Amniotic stem cell (primary cell): ENCODE results near the gene TMOD3.
A peak's percentile ranks its signal among the peaks of the same experiment; 100 is the strongest.
"Not testable (repeated sequence)": the region's sequence is repeated elsewhere in the genome, so short reads cannot be mapped to it uniquely, and the experiment has no call there.

Experiments used
- DNase-seq: peaks from one replicate; lab custom pipeline; 2025; lab: John Stamatoyannopoulos, UW

Gene TMOD3

GRCh38 chr15:51864408-51865056 is 35.1 kb downstream of the TMOD3 start:
- no peak for DNase-seq

GRCh38 chr15:51865317-51865716 is 35.9 kb downstream of the TMOD3 start:
- no peak for DNase-seq

DNA sequence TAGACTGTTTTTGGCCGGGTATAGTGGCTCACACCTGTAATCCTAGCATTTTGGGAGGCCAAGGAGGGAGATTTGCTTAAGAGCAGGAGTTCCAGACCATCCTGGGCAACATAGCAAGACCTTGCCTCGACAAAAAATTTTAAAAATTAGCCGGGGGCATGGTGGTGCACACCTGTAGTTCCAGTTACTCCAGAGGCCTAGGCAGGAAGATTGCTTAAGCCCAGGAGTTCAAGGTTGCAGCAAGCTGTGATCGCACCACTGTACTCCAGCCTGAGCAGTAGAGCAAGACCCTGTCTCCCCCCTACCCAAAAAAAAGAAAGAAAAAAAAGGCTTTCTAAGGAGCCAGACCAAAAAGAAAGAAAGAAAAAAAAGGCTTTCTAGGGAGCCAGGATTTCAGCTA is 36.7 kb downstream of the TMOD3 start:
- no peak for DNase-seq

DNA sequence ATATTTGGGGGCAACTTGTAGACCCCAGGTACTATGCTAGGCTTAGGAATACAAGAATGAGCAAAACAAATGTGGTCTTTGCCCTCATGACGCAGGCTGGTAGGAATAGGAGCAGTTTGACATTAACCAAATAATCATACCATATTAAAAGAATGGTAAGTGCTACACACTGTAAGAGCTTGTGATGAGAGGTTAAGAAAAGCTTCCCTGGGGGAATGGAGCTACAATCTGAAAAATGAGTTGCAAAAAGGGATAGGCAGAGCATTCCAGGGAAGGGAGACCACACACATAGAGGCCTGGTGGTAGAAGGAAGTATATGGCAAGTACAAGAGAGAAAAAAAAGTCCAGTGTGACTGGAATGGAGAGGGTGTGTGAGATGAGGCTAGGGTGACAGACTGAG is 37.3 kb downstream of the TMOD3 start:
- no peak for DNase-seq

DNA sequence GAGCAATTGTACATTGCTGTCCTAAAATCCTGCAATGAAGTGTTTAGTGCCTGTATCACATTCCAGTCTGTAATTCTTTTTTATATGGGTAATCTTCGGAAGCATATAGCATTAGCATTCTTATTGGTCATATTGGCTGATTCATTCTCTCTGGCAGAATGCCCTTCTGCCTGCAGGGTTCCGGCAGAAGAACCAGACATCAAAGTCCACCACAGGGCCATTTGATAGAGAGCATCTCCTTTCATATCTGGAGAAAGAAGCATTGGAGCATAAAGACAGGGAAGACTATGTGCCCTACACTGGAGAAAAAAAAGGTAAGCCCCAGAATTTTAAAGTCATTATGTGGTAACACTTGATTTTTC is 39.6 kb downstream of the TMOD3 start:
- peak; percentile 42 for DNase-seq

GRCh38 chr15:51870774-51871173 is 41.3 kb downstream of the TMOD3 start:
- DNase-seq = no peak

GRCh38 chr15:51874751-51875644 is 45.5 kb downstream of the TMOD3 start:
- peak; percentile 90 for DNase-seq

DNA sequence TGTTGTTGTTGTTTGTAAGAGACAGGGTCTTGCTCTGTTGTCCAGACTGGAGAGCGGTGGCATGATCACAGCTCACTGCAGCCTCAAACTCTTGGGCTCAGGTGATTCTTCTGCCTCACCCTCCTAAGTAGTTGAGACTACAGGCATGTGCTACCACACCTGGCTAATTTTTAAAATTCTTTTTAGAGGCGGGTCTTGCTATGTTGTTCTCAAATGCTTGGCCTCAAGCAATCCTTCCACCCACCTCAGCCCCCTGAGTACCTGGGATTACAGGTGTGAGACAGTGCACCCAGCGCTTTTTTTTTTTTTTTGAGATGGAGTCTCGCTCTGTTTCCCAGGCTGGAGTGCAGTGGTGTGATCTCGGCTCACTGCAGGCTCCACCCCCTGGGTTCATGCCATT is 46.7 kb downstream of the TMOD3 start:
- no peak for DNase-seq

GRCh38 chr15:51878446-51879386 is 49.3 kb downstream of the TMOD3 start:
- DNase-seq = no peak

DNA sequence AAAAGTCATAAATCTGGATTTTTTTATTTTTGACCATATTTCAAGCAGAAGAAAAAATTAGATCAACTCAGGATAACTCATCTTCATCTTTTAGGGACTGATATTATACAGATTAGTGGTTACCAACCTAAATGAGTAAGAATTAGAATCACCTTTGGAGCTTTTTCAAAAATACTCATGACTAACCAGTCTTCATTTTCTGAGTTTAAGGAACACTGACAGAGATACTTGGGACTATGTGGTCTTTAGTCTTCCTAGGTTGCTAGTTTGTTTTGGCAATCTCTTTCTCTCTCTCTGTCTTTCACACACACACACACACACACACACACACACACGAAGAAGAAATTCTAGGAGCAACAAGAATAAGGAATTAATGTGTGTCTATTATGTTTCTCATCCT is 50.1 kb downstream of the TMOD3 start:
- no peak for DNase-seq

DNA sequence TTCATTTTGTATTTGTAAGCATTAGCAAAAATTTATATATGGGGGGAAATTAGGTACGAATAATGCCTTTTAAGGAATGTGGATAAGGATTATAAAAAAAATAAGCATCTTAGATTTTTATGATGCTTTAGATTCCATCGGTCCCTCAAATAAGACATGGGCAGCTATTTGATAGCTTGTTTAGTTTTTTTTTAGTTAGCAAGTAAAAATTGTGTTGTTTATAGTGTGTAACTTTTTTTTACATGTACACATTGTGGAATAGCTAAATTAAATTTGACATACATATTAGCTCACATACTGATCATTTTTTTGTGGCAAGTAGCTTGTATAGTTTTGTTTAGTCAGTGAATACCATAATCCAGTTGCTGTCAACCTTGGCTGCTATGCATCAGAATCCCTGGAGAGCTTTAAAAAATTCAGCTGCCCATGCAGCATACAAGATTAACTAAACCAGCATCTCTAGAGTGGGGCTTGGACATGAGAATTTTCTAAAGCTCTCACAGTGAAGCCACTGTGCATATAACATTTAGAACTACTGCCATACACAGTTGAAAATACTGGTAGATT is 53.9 kb downstream of the TMOD3 start:
- DNase-seq = no peak

DNA sequence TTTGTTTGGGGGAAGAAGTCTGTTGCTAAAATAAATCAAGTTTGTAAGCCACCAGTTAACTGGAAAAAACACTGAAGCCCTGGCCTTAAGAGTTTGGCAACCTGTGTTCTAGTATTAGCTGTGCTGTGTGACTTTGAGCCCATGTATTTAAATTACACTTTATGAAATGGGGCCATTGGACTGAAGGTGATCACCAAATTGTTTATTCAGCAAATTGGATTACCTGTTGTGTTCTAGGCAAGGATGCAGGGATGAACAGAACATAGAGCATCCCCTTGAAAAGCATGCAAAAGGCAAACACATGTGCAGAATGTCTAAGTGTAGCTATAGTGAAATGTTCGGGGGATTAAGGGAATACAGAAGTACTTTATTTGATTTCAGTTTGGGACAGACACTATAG is 54.6 kb downstream of the TMOD3 start:
- no peak for DNase-seq

DNA sequence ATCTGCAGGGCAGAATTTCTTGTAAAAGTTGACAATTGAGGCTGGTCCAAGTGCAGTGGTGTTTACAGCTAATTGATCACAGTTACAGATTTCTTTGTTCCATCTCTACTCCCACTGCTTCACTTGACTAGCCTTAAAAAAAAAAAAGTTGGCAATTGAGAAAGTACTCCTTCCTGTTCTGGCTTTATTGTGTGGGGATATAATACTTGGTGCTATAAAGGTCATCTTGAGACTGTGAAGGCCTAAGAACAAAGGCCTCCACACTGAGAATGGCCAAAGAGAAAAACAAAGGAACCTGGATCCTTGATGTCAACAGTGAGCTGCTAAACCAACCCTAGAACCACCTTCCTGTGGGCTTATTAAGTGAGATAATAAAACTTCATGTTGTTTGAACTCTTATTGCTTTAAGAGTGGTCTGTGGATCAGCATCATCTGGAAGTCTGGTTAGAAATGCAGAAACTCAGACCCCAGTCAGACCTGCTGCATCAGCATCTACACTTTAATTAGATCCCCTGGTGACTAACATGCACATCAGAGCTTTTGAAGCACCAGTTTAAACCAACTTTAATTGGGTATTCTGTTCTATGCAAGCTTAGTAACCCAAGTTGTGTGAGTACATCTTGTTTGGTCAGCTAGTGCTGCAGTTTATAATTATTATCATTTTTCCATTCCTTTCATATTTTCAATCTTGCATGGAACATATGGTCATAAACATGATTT is 55.2 kb downstream of the TMOD3 start:
- no peak for DNase-seq

- not testable (repeated sequence) for DNase-seq
Measured at GRCh38 chr15:51885758-51886157, 56.3 kb downstream of the TMOD3 start.

GRCh38 chr15:51887887-51888592 is 58.6 kb downstream of the TMOD3 start:
- no peak for DNase-seq

DNA sequence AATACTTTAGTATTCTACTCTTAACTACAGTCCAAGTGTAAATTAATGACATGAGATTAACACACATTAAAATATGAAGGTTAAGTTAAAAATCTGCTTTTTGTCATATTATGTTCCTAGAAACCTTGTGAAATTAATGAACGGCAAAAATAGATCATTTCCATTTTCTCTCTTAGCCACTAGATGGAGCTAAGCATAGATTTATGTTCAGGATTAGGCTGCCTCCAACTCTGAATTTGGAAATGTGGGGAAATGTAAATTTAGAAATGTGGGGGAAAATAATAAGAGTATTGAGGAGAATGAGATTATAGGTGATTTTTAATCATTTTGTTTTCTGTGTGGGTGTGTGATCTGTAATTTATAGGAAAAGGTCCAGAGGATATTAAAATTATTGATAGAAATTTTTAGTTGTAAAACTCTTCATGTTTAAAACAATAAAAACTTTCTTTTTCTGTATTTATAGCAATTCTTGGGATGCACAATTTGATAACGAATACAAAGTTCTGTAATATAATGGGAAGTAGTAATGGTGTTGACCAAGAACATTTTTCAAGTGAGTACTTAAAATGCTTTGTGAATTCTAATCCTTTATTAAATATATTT is 59.2 kb downstream of the TMOD3 start:
- DNase-seq = no peak

DNA sequence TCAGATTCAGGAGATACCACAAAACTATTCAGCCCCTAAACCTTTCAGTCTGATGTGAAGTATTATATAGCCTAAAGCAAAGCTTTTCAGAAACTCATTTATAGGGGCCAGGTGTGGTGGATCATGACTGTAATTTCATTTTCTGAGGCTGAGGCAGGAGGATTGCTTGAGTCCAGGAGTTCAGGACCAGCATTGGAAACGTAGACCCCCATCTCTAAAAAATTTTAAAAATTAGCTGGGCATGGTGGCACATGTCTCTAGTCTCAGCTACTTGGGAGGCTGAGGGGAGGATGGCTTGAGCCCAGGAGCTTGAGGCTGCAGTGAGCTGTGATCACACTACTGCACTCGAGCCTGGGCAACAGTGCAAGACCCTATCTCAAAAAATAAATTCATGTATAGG is 60.0 kb downstream of the TMOD3 start:
- DNase-seq = no peak

GRCh38 chr15:51904421-51904820 is 75.0 kb downstream of the TMOD3 start:
- no peak for DNase-seq

- DNase-seq = no peak
Measured at GRCh38 chr15:51904931-51905330, 75.5 kb downstream of the TMOD3 start.

GRCh38 chr15:51907136-51907862 is 77.8 kb downstream of the TMOD3 start:
- DNase-seq = no peak
